Brain pericyte (primary cell): ENCODE results near the gene HELT.
"Not testable (repeated sequence)": the region's sequence is repeated elsewhere in the genome, so short reads cannot be mapped to it uniquely, and the experiment has no call there.

Experiments used
- DNase-seq: peaks from one replicate; pipeline ENCODE4 v3.0.0-alpha.2; 2012; ENCODE audit warnings: low read depth, low spot score

Gene HELT

GRCh38 chr4:185036019-185036418 lies 17.7 kb downstream of the HELT start:
- no peak for DNase-seq

GRCh38 chr4:185036842-185037241 lies 18.6 kb downstream of the HELT start:
- no peak for DNase-seq

- DNase-seq, result peak; percentile 16
Measured at GRCh38 chr4:185039508-185040273, 21.4 kb downstream of the HELT start.

- no peak for DNase-seq
Measured at GRCh38 chr4:185040523-185040922, 22.2 kb downstream of the HELT start.

GRCh38 chr4:185050286-185050685 lies 32.0 kb downstream of the HELT start:
- not testable (repeated sequence) for DNase-seq

GRCh38 chr4:185051283-185051682 lies 33.0 kb downstream of the HELT start:
- not testable (repeated sequence) for DNase-seq

- no peak for DNase-seq
Measured at GRCh38 chr4:185053746-185054145, 35.5 kb downstream of the HELT start.

- no peak for DNase-seq
Measured at GRCh38 chr4:185054272-185054671, 36.0 kb downstream of the HELT start.

GRCh38 chr4:185054886-185055285 lies 36.6 kb downstream of the HELT start:
- DNase-seq, result no peak

GRCh38 chr4:185061610-185062009 lies 43.3 kb downstream of the HELT start:
- DNase-seq, result no peak

GRCh38 chr4:185062606-185063005 lies 44.3 kb downstream of the HELT start:
- no peak for DNase-seq

- DNase-seq, result no peak
Measured at GRCh38 chr4:185066179-185066578, 47.9 kb downstream of the HELT start.

GRCh38 chr4:185068837-185069236 lies 50.5 kb downstream of the HELT start:
- no peak for DNase-seq
